DMS79 treated with DMSO at 0.1 percent for 48 hours (cell line): ENCODE results near the gene OR1G1.
"Not testable (repeated sequence)": the region's sequence is repeated elsewhere in the genome, so short reads cannot be mapped to it uniquely, and the experiment has no call there.

ENCODE experiments used
- DNase-seq: peaks from one replicate; lab custom pipeline; 2025; lab: John Stamatoyannopoulos, UW

Gene OR1G1

GRCh38 chr17:3127451-3127850, at the start of gene OR1G1:
Gene OR1G1 (minus strand): TSS chr17:3127551. CDS start chr17:3127551, 0 bp downstream.
- no peak for DNase-seq

- DNase-seq: no peak
Observed at GRCh38 chr17:3167574-3167973, 40.2 kb upstream of the OR1G1 start.

GRCh38 chr17:3157218-3157617, 29.9 kb upstream of the OR1G1 start:
- no peak for DNase-seq

- DNase-seq: not testable (repeated sequence)
Observed at GRCh38 chr17:3137494-3137893, 10.1 kb upstream of the OR1G1 start.

- no peak for DNase-seq
Observed at GRCh38 chr17:3104322-3104721, 23.0 kb downstream of the OR1G1 start, which contains the start of gene OR1D2. Gene OR1D2 (minus strand): TSS chr17:3104422. CDS start chr17:3092996, 11,426 bp downstream.
